ENCODE results near the gene TMEM235. TPM values are rescaled to one million over a fixed set of nuclear protein-coding genes. Genes with fewer than 3 reads are reported as not detected.

TMEM235 gene
- total and polyA plus RNA-seq, 9 of the 15 experiments (the other 6 are each of a cell fraction or from before 2014, with no cell fraction given) = not detected

DNA sequence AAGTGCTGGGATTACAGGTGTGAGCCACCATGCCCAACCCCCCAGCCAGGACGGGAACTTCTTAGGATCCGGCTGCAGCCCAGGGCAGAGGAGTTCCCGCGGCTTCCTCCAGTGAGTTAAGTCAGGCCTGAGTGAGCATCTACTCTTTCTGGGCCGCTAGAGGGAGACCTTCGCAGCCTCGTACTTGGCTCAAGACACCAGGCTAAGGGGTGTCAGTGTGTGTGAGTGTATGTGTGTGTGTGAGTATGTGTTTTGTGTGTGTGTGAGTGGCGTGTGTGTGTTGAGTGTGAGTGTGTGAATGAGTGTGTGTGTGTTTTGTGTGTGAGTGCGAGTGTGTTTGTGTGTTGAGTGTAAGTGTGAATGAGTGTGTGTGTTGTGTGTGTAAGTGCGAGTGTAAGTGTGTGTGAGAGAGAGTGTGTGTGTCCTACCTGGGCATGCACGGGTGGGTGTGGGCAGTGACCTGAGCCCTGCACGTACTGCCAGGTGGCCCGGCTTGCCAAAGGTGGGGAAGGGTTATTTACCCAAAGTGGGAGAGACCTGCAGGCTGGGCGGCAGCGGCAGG, 58.5 kb downstream of the TMEM235 start (continued):
- TF ChIP-seq TEAD2 (tag; IDR thresholded peaks at IDR 0.05) = no peak
- no peak for TF ChIP-seq ATF1 (CRISPR knock-in tag; IDR thresholded peaks at IDR 0.05)
- TF ChIP-seq ATF1 (tag; IDR thresholded peaks at IDR 0.05) = peak; percentile 59
- no peak for TF ChIP-seq SAFB2 (IDR thresholded peaks at IDR 0.05; ENCODE audit: borderline replicate concordance, low read depth, low read length, severe bottlenecking)
- peak; percentile 82; the same call in 1 of the 2 replicates for TF ChIP-seq CTBP1 (IDR thresholded peaks at IDR 0.05; ENCODE audit: borderline replicate concordance)
- TF ChIP-seq RBM15 (IDR thresholded peaks at IDR 0.05; ENCODE audit: insufficient read depth, low read length) = no peak
- peak; percentile 63; the same call in 1 of the 2 replicates for TF ChIP-seq TRIM28 (IDR thresholded peaks at IDR 0.05)
- peak; percentile 91 for TF ChIP-seq THRAP3 (IDR thresholded peaks at IDR 0.05; ENCODE audit: borderline replicate concordance)
- TF ChIP-seq ZNF584 (CRISPR knock-in tag; IDR thresholded peaks at IDR 0.05; ENCODE audit: low read depth) = no peak
- no peak for TF ChIP-seq ZBTB12 (CRISPR knock-in tag; IDR thresholded peaks at IDR 0.05)
- TF ChIP-seq, protein P1, sequence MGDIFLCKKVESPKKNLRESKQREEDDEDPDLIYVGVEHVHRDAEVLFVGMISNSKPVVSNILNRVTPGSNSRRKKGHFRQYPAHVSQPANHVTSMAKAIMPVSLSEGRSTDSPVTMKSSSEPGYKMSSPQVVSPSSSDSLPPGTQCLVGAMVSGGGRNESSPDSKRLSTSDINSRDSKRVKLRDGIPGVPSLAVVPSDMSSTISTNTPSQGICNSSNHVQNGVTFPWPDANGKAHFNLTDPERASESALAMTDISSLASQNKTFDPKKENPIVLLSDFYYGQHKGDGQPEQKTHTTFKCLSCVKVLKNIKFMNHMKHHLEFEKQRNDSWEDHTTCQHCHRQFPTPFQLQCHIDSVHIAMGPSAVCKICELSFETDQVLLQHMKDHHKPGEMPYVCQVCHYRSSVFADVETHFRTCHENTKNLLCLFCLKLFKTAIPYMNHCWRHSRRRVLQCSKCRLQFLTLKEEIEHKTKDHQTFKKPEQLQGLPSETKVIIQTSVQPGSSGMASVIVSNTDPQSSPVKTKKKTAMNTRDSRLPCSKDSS (IDR thresholded peaks at IDR 0.05; ENCODE audit: low read depth, partially characterized antibody) = peak; percentile 42
- no peak for TF ChIP-seq ZNF444 (CRISPR knock-in tag; IDR thresholded peaks at IDR 0.05)
- peak; percentile 96 for TF ChIP-seq ZBTB43 (CRISPR knock-in tag; IDR thresholded peaks at IDR 0.05)
- TF ChIP-seq, protein P2, sequence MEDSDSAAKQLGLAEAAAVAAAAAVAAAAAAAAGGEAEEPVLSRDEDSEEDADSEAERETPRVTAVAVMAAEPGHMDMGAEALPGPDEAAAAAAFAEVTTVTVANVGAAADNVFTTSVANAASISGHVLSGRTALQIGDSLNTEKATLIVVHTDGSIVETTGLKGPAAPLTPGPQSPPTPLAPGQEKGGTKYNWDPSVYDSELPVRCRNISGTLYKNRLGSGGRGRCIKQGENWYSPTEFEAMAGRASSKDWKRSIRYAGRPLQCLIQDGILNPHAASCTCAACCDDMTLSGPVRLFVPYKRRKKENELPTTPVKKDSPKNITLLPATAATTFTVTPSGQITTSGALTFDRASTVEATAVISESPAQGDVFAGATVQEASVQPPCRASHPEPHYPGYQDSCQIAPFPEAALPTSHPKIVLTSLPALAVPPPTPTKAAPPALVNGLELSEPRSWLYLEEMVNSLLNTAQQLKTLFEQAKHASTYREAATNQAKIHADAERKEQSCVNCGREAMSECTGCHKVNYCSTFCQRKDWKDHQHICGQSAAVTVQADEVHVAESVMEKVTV (CRISPR knock-in tag; IDR thresholded peaks at IDR 0.05) = peak; percentile 85; the same call in 1 of the 2 replicates
- TF ChIP-seq MTA1 (IDR thresholded peaks at IDR 0.05; ENCODE audit: borderline replicate concordance) = peak; percentile 90
- no peak for TF ChIP-seq THRA (IDR thresholded peaks at IDR 0.05)
- no peak for TF ChIP-seq ZKSCAN1 (IDR thresholded peaks at IDR 0.05; ENCODE audit: low read depth, low read length)
- TF ChIP-seq GABPB1 (CRISPR knock-in tag; IDR thresholded peaks at IDR 0.05) = 0 out of 2 replicates have a peak, but pooled peaks have one; percentile 18
- TF ChIP-seq SNRNP70 (optimal IDR thresholded peaks at IDR 0.05; ENCODE audit: low read depth, low read length) = no peak
